A549 (cell line): ENCODE data around the gene SLC17A9.

ENCODE experiments used
- BHLHE40 ChIP-seq: IDR thresholded peaks from 2 replicates; pipeline ENCODE4 v1.6.1; 2012; ENCODE audit warnings: low read depth, low read length, inconsistent platforms
- CEBPB ChIP-seq, 2 experiments: fragments of >200 bp in 1 of 2; sonication (Bioruptor Twin) in 1 of 2; formaldehyde crosslinking in 1 of 2; IDR thresholded peaks; 2 replicates each; pipeline ENCODE4 v1.6.1; 2012 to 2016
- EHMT2 ChIP-seq: fragments of 200-600 bp; sonication (generic); IDR thresholded peaks from 2 replicates; pipeline ENCODE4 v1.6.1; 2016; ENCODE audit warnings: antibody characterized with exemption, low read depth, mild to moderate bottlenecking, moderate library complexity
- EP300 ChIP-seq, 2 experiments: fragments of >200 bp; sonication (Bioruptor Twin); formaldehyde crosslinking; IDR thresholded peaks; 2 replicates in 1 of 2; 3 replicates in 1 of 2; pipeline ENCODE4 v1.6.1; 2016 to 2017
- KDM1A ChIP-seq: fragments of 200-600 bp; sonication (generic); IDR thresholded peaks from 2 replicates; pipeline ENCODE4 v1.6.1; 2016; ENCODE audit warnings: low read depth, mild to moderate bottlenecking
- KDM5A ChIP-seq: fragments of 200-600 bp; sonication (generic); IDR thresholded peaks from 2 replicates; pipeline ENCODE4 v1.6.1; 2016; ENCODE audit warnings: antibody characterized with exemption, mild to moderate bottlenecking
- MAFK ChIP-seq: fragments of 450-650 bp; IDR thresholded peaks from 2 replicates; pipeline ENCODE4 v1.6.1; 2014; ENCODE audit not compliant: partially characterized antibody
- NPAS2 ChIP-seq: fragments of 250-450 bp; sonication (Bioruptor Pico); IDR thresholded peaks from 2 replicates; pipeline ENCODE4 v1.8.0; 2022; ENCODE audit warnings: mild to moderate bottlenecking, moderate library complexity, borderline replicate concordance
- POLR2A ChIP-seq: IDR thresholded peaks from 2 replicates; pipeline ENCODE4 v1.6.1; 2012; ENCODE audit warnings: mild to moderate bottlenecking, low read length
- RNF2 ChIP-seq: fragments of 200-600 bp; sonication (generic); IDR thresholded peaks from 2 replicates; pipeline ENCODE4 v1.6.1; 2016; ENCODE audit warnings: low read depth, mild to moderate bottlenecking, antibody characterized with exemption, moderate library complexity, borderline replicate concordance
- SMC3 ChIP-seq: fragments of >200 bp; sonication (Bioruptor Twin); formaldehyde crosslinking; IDR thresholded peaks from 3 replicates; pipeline ENCODE4 v1.6.1; 2018; ENCODE audit warnings: inconsistent platforms
- TF ChIP-seq, protein P1 (sequence below): fragments of >200 bp; sonication (Bioruptor Twin); formaldehyde crosslinking; IDR thresholded peaks from 3 replicates; pipeline ENCODE4 v1.5.1; 2016
- TF ChIP-seq, protein P2 (sequence below): fragments of 150-350 bp; IDR thresholded peaks from 2 replicates; pipeline ENCODE4 v1.6.1; 2014; ENCODE audit warnings: low read depth, mild to moderate bottlenecking, low read length
- TF ChIP-seq, protein P3 (sequence below): IDR thresholded peaks from 2 replicates; pipeline ENCODE4 v1.6.1; 2012; ENCODE audit warnings: low read depth, borderline replicate concordance

DNA sequence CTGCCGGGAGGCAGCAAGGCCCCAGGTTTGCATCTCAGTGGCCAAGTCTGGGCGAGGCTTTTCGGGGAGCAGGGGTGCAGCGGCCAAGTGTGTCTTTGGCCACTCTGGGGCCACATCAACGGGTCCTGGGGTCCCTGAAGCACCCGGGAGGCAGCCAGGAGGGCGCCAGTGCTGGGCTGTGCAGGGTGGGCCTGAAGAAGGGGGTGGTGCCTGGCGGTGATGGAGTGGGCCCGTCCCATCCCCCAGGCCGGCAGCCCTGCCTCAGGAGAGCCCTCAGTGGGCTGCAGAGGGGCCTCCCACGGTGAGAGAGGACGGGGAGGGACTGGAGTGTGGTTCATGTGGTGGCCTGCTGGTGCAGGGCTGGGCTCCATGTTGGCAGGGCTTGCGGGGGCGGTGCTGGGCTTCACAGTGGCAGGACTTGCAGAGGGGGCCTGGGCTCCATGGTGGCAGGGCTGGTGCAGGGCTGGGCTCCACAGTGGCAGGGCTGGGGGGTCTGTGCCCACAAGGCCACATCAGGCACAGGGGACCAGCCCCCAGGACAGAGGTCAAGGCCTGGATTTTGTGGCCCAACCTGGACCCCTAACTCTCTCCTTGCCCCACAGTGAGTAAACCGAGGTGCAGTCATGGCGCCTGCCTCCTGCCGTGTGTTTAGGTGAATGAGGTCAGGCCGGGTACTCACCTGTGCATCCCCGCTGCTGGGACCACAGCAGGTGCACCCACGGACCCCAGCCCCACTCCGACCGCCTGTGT lies 64.7 kb downstream of the SLC17A9 start:
- TF ChIP-seq CEBPB (IDR thresholded peaks at IDR 0.05) (no peak), POLR2A (no peak), RNF2 (no peak), KDM1A (no peak), SMC3 (no peak), MAFK (no peak), NPAS2 (CRISPR knock-in tag) (no peak), EP300 (IDR thresholded peaks at IDR 0.05) (no peak), EHMT2 (no peak), BHLHE40 (no peak), KDM5A (no peak)
- TF ChIP-seq, protein P1, sequence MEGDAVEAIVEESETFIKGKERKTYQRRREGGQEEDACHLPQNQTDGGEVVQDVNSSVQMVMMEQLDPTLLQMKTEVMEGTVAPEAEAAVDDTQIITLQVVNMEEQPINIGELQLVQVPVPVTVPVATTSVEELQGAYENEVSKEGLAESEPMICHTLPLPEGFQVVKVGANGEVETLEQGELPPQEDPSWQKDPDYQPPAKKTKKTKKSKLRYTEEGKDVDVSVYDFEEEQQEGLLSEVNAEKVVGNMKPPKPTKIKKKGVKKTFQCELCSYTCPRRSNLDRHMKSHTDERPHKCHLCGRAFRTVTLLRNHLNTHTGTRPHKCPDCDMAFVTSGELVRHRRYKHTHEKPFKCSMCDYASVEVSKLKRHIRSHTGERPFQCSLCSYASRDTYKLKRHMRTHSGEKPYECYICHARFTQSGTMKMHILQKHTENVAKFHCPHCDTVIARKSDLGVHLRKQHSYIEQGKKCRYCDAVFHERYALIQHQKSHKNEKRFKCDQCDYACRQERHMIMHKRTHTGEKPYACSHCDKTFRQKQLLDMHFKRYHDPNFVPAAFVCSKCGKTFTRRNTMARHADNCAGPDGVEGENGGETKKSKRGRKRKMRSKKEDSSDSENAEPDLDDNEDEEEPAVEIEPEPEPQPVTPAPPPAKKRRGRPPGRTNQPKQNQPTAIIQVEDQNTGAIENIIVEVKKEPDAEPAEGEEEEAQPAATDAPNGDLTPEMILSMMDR: no peak
- TF ChIP-seq, protein P2, sequence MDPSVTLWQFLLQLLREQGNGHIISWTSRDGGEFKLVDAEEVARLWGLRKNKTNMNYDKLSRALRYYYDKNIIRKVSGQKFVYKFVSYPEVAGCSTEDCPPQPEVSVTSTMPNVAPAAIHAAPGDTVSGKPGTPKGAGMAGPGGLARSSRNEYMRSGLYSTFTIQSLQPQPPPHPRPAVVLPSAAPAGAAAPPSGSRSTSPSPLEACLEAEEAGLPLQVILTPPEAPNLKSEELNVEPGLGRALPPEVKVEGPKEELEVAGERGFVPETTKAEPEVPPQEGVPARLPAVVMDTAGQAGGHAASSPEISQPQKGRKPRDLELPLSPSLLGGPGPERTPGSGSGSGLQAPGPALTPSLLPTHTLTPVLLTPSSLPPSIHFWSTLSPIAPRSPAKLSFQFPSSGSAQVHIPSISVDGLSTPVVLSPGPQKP: no peak
- TF ChIP-seq, protein P3, sequence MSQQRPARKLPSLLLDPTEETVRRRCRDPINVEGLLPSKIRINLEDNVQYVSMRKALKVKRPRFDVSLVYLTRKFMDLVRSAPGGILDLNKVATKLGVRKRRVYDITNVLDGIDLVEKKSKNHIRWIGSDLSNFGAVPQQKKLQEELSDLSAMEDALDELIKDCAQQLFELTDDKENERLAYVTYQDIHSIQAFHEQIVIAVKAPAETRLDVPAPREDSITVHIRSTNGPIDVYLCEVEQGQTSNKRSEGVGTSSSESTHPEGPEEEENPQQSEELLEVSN: no peak
